Keratinocyte (primary cell): ENCODE data around the gene HLA-C.
"Not testable (repeated sequence)": the region's sequence is repeated elsewhere in the genome, so short reads cannot be mapped to it uniquely, and the experiment has no call there.

ENCODE experiments used
- CTCF ChIP-seq, 3 experiments: IDR thresholded peaks in 1 of 3; conservative IDR thresholded peaks in 1 of 3; optimal IDR thresholded peaks in 1 of 3; 2 replicates in 2 of 3; 3 replicates in 1 of 3; pipeline versions ENCODE3 to v1.5.1; 2011; ENCODE audit warnings: low read length in 3 of 3, mild to moderate bottlenecking in 3 of 3, moderate library complexity in 2 of 3, control low read depth in 1 of 3, inconsistent platforms in 1 of 3; ENCODE audit not compliant: insufficient read depth in 2 of 3; ENCODE audit errors: extremely low read depth in 1 of 3
- EZH2 ChIP-seq: IDR thresholded peaks from one replicate; pipeline ENCODE4 v1.6.1; 2012; ENCODE audit warnings: inconsistent platforms, mild to moderate bottlenecking, low read length, moderate library complexity

- not testable (repeated sequence) for TF ChIP-seq EZH2; CTCF (optimal IDR thresholded peaks at IDR 0.05 in 1 of 3, IDR thresholded peaks at IDR 0.05 in 1 of 3, conservative IDR thresholded peaks at IDR 0.05 in 1 of 3; ENCODE audit: extremely low read depth in 1 of 3, insufficient read depth in 2 of 3, low read length in 3 of 3)
These were observed 7.8 kb upstream of the HLA-C start for GRCh38 chr6:31279647-31280046.
